K562 (cell line): ENCODE measurements around the gene HIVEP2. TPM values are rescaled to one million over a fixed set of nuclear protein-coding genes. Genes with fewer than 3 reads are reported as not detected.

Experiments
- ATAC-seq: fragments of 200-7000 bp; cut with Tn5 transposase; 3 replicates; pipeline ENCODE4 v1.9.1; 2020; ENCODE audit warnings: moderate library complexity
- BruUV-seq: library from RNA; stranded (reverse); fragments of 400-500 nt; replicated peaks from 2 replicates; lab custom pipeline; 2021; lab: Mats Ljungman, UMichigan
- CTCF ChIA-PET: fragments of 300-600 bp; formaldehyde crosslinking; extraction: SDS; loops from one replicate; lab custom pipeline; 2021; ENCODE audit warnings: low intra/inter-chr PET ratio; lab: Yijun Ruan, JAX
- POLR2A ChIA-PET: fragments of 300-600, 350-650 bp; sonication (Branson Sonifier 250); formaldehyde crosslinking; extraction: SDS; loops from one replicate; lab custom pipeline; 2021; ENCODE audit warnings: antibody characterized with exemption, inconsistent platforms; lab: Yijun Ruan, JAX
- DNase-seq, 4 experiments: peaks; one replicate each; pipeline versions ENCODE4 v3.0.0 to v3.0.0-alpha.2; 2011 to 2018; ENCODE audit warnings: low spot score in 3 of 4, mixed read lengths in 3 of 4; ENCODE audit errors: extremely low read depth in 1 of 4
- FAIRE-seq: peaks from 2 replicates; lab custom pipeline; 2011; peaks lifted over from hg19 to GRCh38; lab: Jason Lieb, UNC
- H2AFZ ChIP-seq: 2 replicates; pipeline ENCODE4 v1.6.0; 2011; ENCODE audit warnings: low read depth, low read length, control low read depth, inconsistent platforms
- H3K27ac ChIP-seq: fragments of 200-600 bp; 3 replicates; pipeline ENCODE4 v1.8.0; 2011; ENCODE audit warnings: low read depth, mild to moderate bottlenecking, control low read depth, inconsistent platforms, low read length, moderate library complexity, mixed read lengths; ENCODE audit errors: extremely low read depth
- H3K27me3 ChIP-seq, 2 experiments: fragments of 300-600 bp in 1 of 2; 2 replicates in 1 of 2; 3 replicates in 1 of 2; pipeline versions ENCODE4 v1.6.0 to v1.8.0; 2011; ENCODE audit warnings: inconsistent platforms in 2 of 2, low read length in 2 of 2, mild to moderate bottlenecking in 1 of 2, mixed read lengths in 1 of 2, moderate library complexity in 1 of 2; ENCODE audit not compliant: control insufficient read depth in 2 of 2, insufficient read depth in 2 of 2
- H3K36me3 ChIP-seq: fragments of 300-600 bp; 3 replicates; pipeline ENCODE4 v1.8.0; 2011; ENCODE audit warnings: mild to moderate bottlenecking, low read length, inconsistent platforms; ENCODE audit not compliant: control insufficient read depth, insufficient read depth
- H3K4me1 ChIP-seq, 2 experiments: fragments of 200-600 bp in 1 of 2; replicated peaks in 1 of 2; 2 replicates in 1 of 2; 3 replicates in 1 of 2; pipeline versions ENCODE4 v1.5.1 to v1.8.0; 2011; ENCODE audit warnings: inconsistent platforms in 2 of 2, low read length in 2 of 2, mild to moderate bottlenecking in 1 of 2, mixed read lengths in 1 of 2, moderate library complexity in 1 of 2; ENCODE audit not compliant: control insufficient read depth in 2 of 2, insufficient read depth in 2 of 2
- H3K4me2 ChIP-seq: 2 replicates; pipeline ENCODE4 v1.6.1; 2011; ENCODE audit warnings: low read length, control low read depth, inconsistent platforms, mixed read lengths; ENCODE audit not compliant: insufficient read depth
- H3K4me3 ChIP-seq: fragments of 200-600 bp; sonication (generic), shearing (Covaris generic); 2 replicates; pipeline ENCODE4 v1.5.1; 2016; ENCODE audit warnings: control low read depth, inconsistent platforms
- H3K79me2 ChIP-seq: fragments of 200-600 bp; 3 replicates; pipeline ENCODE4 v1.8.0; 2011; ENCODE audit warnings: low read length, inconsistent platforms; ENCODE audit not compliant: control insufficient read depth, insufficient read depth
- H3K9ac ChIP-seq, 2 experiments: 2 replicates each; pipeline versions ENCODE4 v1.6.0 to v1.6.1; 2011; ENCODE audit warnings: low read depth in 2 of 2, low read length in 2 of 2, control low read depth in 1 of 2, inconsistent platforms in 1 of 2, mild to moderate bottlenecking in 1 of 2, mixed read lengths in 1 of 2; ENCODE audit not compliant: insufficient read depth in 1 of 2
- H3K9me1 ChIP-seq: one replicate; pipeline ENCODE4 v1.6.0; 2011; ENCODE audit warnings: inconsistent platforms, mild to moderate bottlenecking, low read length, moderate library complexity; ENCODE audit not compliant: control insufficient read depth, insufficient read depth
- H3K9me3 ChIP-seq: replicated peaks from 2 replicates; pipeline ENCODE4 v1.5.1; 2011; ENCODE audit warnings: low read depth, low read length, inconsistent platforms; ENCODE audit not compliant: control insufficient read depth, insufficient read depth
- H4K20me1 ChIP-seq: replicated peaks from 2 replicates; pipeline ENCODE4 v1.6.1; 2011; ENCODE audit warnings: low read length, inconsistent platforms, mixed read lengths; ENCODE audit not compliant: control insufficient read depth, insufficient read depth
- BCOR ChIP-seq: fragments of 450-650 bp; IDR thresholded peaks from 2 replicates; pipeline ENCODE4 v1.6.1; 2016
- KLF16 ChIP-seq: IDR thresholded peaks from 2 replicates; pipeline ENCODE4 v1.6.1; 2016; ENCODE audit warnings: antibody characterized with exemption
- RCOR1 ChIP-seq, 2 experiments: IDR thresholded peaks; 2 replicates each; pipeline ENCODE4 v1.6.1; 2012; ENCODE audit warnings: low read depth in 2 of 2, low read length in 2 of 2, borderline replicate concordance in 1 of 2, improper control_type of control experiment in 1 of 2
- TCF3 ChIP-seq: sonication (generic); formaldehyde crosslinking; IDR thresholded peaks from 2 replicates; pipeline ENCODE4 v1.4.0; 2020; ENCODE audit warnings: mild to moderate bottlenecking, missing genetic modification reagents
- ZNF184 ChIP-seq: sonication (generic); formaldehyde crosslinking; IDR thresholded peaks from 2 replicates; pipeline ENCODE4 v1.5.0; 2020; ENCODE audit warnings: missing genetic modification reagents
- WGBS: fragments of 100-300 bp; shearing (Covaris generic); methylation state at CpG from one replicate; pipeline ENCODE4 v1.1.6; 2016; ENCODE audit warnings: low coverage, mixed read lengths; ENCODE audit not compliant: insufficient coverage; ENCODE audit errors: missing lambda C conversion rate; 5-methylcytosine and 5-hydroxymethylcytosine counted together
- in situ Hi-C: fragments of 300-500 bp; cut with MboI; formaldehyde crosslinking; loops from 4 replicates; pipeline ENCODE4 v1.15.0; 2018; ENCODE audit warnings: inconsistent platforms, mixed read lengths
- intact Hi-C: fragments of 100-400 bp; cut with micrococcal nuclease; formaldehyde crosslinking; loops from 2 replicates; pipeline ENCODE4 v1.14.2; 2022
- polyA plus RNA-seq, 8 experiments: library from polyadenylated mRNA; depleted of rRNA in 4 of 8; stranded (reverse) in 5 of 8; unstranded in 3 of 8; fragments of >200 nt; fragmentation: Nextera tagmentation in 2 of 8; fragmentation: Illumina TruSeq in 1 of 8; extraction: Ambion mirVana in 2 of 8; extraction: Trizol in 1 of 8; gene quantifications; 2 replicates each; pipeline versions ENCODE4 v1.2.1 to v1.2.3, GENCODE V29; 2011 to 2014; ENCODE audit warnings: inconsistent platforms in 1 of 8, missing spikeins in 1 of 8
- total RNA-seq, 7 experiments: library from RNA; depleted of rRNA in 6 of 7; stranded (reverse); fragments of >200 nt in 6 of 7; fragmentation: Illumina TruSeq in 2 of 7; extraction: Trizol in 2 of 7; gene quantifications; 2 replicates each; pipeline versions ENCODE4 v1.2.1 to v1.2.3, GENCODE V29; 2011 to 2021; ENCODE audit warnings: low replicate concordance in 1 of 7
- TF ChIP-seq, protein P1 (sequence below), 2 experiments: fragments of 450-650 bp in 1 of 2; sonication (generic) in 1 of 2; formaldehyde crosslinking in 1 of 2; IDR thresholded peaks; 2 replicates each; pipeline versions ENCODE4 v1.7.1 to v1.9.0; 2016 to 2022; ENCODE audit warnings: inconsistent platforms in 1 of 2, mild to moderate bottlenecking in 1 of 2, missing genetic modification reagents in 1 of 2
- TF ChIP-seq, protein P2 (sequence below): fragments of 450-650 bp; IDR thresholded peaks from 2 replicates; pipeline ENCODE4 v1.6.1; 2018; ENCODE audit warnings: mild to moderate bottlenecking, low read depth; ENCODE audit not compliant: partially characterized antibody
- TF ChIP-seq, protein P3 (sequence below): sonication (generic); formaldehyde crosslinking; IDR thresholded peaks from 2 replicates; pipeline ENCODE4 v1.8.1; 2023; ENCODE audit warnings: mild to moderate bottlenecking, missing genetic modification reagents, moderate library complexity

Gene HIVEP2
- total and polyA plus RNA-seq, 9 of the 15 experiments (the other 6 are each of a cell fraction or from before 2014, with no cell fraction given): under 0.01 to 1.2 (median 0.31) TPM

DNA sequence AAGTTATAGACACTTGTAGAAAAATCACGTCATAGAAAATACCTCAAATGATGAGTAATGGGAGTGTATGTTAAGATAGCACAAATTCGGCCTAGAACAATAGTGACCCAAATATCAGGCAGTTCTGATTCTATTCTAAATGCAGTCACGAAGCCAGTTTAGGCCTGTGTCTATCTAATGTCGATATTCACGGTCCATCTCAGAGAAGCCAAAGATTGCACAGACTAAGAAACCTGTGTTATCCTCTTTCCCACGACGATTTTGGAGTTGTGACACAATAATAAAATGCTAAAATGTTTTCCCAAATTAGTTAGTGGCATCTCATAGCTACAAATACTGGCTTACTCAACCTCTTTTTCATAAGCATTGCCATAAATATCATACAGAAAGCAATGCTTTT, 4.0 kb downstream of the HIVEP2 start:
- in situ Hi-C loops: no loop called here
- no peak for FAIRE-seq
- no peak overlapping the region for H3K4me2 ChIP-seq
- TF ChIP-seq KLF16 (no peak), ZNF184 (no peak), BCOR (no peak), RCOR1 (IDR thresholded peaks at IDR 0.05; ENCODE audit: borderline replicate concordance in 1 of 2, low read depth in 2 of 2, low read length in 2 of 2) (no peak), TCF3 (CRISPR knock-in tag) (no peak)
- TF ChIP-seq, protein P1, sequence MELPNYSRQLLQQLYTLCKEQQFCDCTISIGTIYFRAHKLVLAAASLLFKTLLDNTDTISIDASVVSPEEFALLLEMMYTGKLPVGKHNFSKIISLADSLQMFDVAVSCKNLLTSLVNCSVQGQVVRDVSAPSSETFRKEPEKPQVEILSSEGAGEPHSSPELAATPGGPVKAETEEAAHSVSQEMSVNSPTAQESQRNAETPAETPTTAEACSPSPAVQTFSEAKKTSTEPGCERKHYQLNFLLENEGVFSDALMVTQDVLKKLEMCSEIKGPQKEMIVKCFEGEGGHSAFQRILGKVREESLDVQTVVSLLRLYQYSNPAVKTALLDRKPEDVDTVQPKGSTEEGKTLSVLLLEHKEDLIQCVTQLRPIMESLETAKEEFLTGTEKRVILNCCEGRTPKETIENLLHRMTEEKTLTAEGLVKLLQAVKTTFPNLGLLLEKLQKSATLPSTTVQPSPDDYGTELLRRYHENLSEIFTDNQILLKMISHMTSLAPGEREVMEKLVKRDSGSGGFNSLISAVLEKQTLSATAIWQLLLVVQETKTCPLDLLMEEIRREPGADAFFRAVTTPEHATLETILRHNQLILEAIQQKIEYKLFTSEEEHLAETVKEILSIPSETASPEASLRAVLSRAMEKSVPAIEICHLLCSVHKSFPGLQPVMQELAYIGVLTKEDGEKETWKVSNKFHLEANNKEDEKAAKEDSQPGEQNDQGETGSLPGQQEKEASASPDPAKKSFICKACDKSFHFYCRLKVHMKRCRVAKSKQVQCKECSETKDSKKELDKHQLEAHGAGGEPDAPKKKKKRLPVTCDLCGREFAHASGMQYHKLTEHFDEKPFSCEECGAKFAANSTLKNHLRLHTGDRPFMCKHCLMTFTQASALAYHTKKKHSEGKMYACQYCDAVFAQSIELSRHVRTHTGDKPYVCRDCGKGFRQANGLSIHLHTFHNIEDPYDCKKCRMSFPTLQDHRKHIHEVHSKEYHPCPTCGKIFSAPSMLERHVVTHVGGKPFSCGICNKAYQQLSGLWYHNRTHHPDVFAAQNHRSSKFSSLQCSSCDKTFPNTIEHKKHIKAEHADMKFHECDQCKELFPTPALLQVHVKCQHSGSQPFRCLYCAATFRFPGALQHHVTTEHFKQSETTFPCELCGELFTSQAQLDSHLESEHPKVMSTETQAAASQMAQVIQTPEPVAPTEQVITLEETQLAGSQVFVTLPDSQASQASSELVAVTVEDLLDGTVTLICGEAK (IDR thresholded peaks at IDR 0.05): no peak
- TF ChIP-seq, protein P1 (CRISPR knock-in tag; IDR thresholded peaks at IDR 0.05): no peak
- TF ChIP-seq, protein P2, sequence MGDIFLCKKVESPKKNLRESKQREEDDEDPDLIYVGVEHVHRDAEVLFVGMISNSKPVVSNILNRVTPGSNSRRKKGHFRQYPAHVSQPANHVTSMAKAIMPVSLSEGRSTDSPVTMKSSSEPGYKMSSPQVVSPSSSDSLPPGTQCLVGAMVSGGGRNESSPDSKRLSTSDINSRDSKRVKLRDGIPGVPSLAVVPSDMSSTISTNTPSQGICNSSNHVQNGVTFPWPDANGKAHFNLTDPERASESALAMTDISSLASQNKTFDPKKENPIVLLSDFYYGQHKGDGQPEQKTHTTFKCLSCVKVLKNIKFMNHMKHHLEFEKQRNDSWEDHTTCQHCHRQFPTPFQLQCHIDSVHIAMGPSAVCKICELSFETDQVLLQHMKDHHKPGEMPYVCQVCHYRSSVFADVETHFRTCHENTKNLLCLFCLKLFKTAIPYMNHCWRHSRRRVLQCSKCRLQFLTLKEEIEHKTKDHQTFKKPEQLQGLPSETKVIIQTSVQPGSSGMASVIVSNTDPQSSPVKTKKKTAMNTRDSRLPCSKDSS: no peak
- TF ChIP-seq, protein P3, sequence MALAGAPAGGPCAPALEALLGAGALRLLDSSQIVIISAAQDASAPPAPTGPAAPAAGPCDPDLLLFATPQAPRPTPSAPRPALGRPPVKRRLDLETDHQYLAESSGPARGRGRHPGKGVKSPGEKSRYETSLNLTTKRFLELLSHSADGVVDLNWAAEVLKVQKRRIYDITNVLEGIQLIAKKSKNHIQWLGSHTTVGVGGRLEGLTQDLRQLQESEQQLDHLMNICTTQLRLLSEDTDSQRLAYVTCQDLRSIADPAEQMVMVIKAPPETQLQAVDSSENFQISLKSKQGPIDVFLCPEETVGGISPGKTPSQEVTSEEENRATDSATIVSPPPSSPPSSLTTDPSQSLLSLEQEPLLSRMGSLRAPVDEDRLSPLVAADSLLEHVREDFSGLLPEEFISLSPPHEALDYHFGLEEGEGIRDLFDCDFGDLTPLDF: no peak

More for the DNA sequence above, 4.0 kb downstream of the HIVEP2 start:
- intact Hi-C loops: loop anchor here (5.0 to 10.0 kb wide), 2 partner anchors 121 to 224 kb away; partner anchors contain the start of gene AIG1
- Histone ChIP-seq H3K9me1 (no peaks in the 10 kb centered on the region), H3K27me3 (peaks cover 4 to 20% of the 10 kb centered on the region in 2 experiments; a peak in 4 of 5 replicates), H4K20me1 (no peaks in the 10 kb centered on the region), H3K4me3 (no peak overlapping the region), H3K79me2 (no peaks in the 10 kb centered on the region), H3K4me1 (peaks cover 3 to 20% of the 10 kb centered on the region in 2 experiments; a peak in 3 of 5 replicates), H3K36me3 (no peaks in the 10 kb centered on the region), H3K9ac (no peak overlapping the region), H3K27ac (no peak overlapping the region), H2AFZ (no peak overlapping the region), H3K9me3 (no peaks in the 10 kb centered on the region)
- ChIA-PET POLR2A (interaction anchor here (0.6 kb wide), 1 partner anchor 758 kb away, joined by 4 read pairs; no protein-coding TSS in a partner anchor), CTCF (interaction anchor here (0.6 kb wide), 2 partner anchors 15 to 35 kb away, joined by 3 read pairs; no protein-coding TSS in a partner anchor)
- ATAC-seq (no peak), DNase-seq (no peak)
- no TSS peak for BruUV-seq
- 4% methylated on average over 7 of the region's 7 CpGs for WGBS
